Measurements from ENCODE around the gene UNKL.

DNA sequence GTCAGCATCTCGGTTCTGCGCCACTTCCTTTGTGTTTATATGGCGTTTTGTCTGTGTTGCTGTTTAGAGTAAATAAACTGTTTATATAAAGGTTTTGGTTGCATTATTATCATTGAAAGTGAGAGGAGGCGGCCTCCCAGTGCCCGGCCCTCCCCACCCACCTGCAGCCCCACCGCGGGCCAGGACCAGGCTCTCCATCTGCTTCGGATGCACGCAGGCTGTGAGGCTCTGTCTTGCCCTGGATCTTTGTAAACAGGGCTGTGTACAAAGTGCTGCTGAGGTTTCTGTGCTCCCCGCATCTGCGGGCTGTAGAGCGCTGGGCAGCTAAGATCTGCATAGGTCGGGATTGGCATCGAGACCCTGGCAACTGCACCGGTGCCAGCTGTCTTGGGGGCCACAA lies 89.2 kb downstream of the UNKL start:
- no peak for TF ChIP-seq POLR2A (IDR thresholded peaks at IDR 0.05)
- TF ChIP-seq, protein P1, sequence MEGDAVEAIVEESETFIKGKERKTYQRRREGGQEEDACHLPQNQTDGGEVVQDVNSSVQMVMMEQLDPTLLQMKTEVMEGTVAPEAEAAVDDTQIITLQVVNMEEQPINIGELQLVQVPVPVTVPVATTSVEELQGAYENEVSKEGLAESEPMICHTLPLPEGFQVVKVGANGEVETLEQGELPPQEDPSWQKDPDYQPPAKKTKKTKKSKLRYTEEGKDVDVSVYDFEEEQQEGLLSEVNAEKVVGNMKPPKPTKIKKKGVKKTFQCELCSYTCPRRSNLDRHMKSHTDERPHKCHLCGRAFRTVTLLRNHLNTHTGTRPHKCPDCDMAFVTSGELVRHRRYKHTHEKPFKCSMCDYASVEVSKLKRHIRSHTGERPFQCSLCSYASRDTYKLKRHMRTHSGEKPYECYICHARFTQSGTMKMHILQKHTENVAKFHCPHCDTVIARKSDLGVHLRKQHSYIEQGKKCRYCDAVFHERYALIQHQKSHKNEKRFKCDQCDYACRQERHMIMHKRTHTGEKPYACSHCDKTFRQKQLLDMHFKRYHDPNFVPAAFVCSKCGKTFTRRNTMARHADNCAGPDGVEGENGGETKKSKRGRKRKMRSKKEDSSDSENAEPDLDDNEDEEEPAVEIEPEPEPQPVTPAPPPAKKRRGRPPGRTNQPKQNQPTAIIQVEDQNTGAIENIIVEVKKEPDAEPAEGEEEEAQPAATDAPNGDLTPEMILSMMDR (IDR thresholded peaks at IDR 0.05): no peak
